BJ (cell line): ENCODE results near the gene YPEL5. TPM values are rescaled to one million over a fixed set of nuclear protein-coding genes. Genes with fewer than 3 reads are reported as not detected.

ENCODE experiments used
- CTCF ChIA-PET: fragments of 350-600 bp; formaldehyde crosslinking; extraction: SDS; loops from one replicate; lab custom pipeline; 2021; ENCODE audit warnings: antibody characterized with exemption, inconsistent platforms; lab: Yijun Ruan, JAX
- POLR2A ChIA-PET: fragments of 300-600 bp; sonication (Branson Sonifier 250); formaldehyde crosslinking; extraction: SDS; loops from one replicate; lab custom pipeline; 2021; ENCODE audit warnings: antibody characterized with exemption; lab: Charles Lee
- DNase-seq: peaks from one replicate; pipeline ENCODE4 v3.0.0-alpha.2; 2011; ENCODE audit warnings: low read depth
- H3K27me3 ChIP-seq: 2 replicates; pipeline ENCODE4 v1.6.0; 2011; ENCODE audit warnings: low read length; ENCODE audit not compliant: control insufficient read depth, insufficient read depth
- H3K36me3 ChIP-seq: 2 replicates; pipeline ENCODE4 v1.5.1; 2011; ENCODE audit warnings: low read length; ENCODE audit not compliant: control insufficient read depth, insufficient read depth
- H3K4me3 ChIP-seq: 2 replicates; pipeline ENCODE4 v1.5.1; 2011; ENCODE audit warnings: low read depth, mild to moderate bottlenecking, control low read depth, low read length
- polyA plus RNA-seq: library from polyadenylated mRNA; depleted of rRNA; stranded (reverse); fragments of >200 nt; gene quantifications from 2 replicates; pipeline ENCODE4 v1.2.3, GENCODE V29; 2011
- TF ChIP-seq, protein P1 (sequence below): IDR thresholded peaks from 2 replicates; pipeline ENCODE4 v1.5.1; 2011; ENCODE audit warnings: low read depth, mild to moderate bottlenecking, control low read depth, inconsistent platforms, low read length, moderate library complexity; ENCODE audit not compliant: insufficient read depth

The YPEL5 gene
- polyA plus RNA-seq, 1 experiment: 141 TPM

DNA sequence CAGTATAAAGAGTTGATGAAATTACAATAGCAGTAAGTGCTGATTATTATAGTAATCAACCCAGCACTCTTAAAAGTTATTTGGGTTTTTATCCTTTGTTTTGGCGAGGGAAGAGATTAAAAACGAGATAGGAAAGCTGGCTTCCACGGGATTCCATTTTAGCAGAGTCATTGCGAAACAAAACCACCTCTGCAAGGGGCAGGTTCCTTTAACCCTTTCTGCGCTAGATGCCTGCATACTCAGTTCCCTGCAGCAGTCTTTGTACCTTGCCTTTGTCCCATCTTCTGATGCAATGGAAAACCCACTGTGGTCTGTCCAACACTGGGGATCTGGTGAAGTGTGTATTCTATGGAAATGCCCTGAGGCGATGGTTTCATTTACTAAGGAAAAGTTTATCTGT lies 2.7 kb downstream of the YPEL5 start:
- ChIA-PET CTCF (interaction anchor here (0.7 to 7.3 kb wide), 2 partner anchors 15 to 47 kb away, joined by 3 to 46 read pairs; no protein-coding TSS in a partner anchor), POLR2A (no interaction called here)
- Histone ChIP-seq H3K4me3 (no peak overlapping the region), H3K36me3 (no peaks in the 10 kb centered on the region; the same call in 1 of the 2 replicates), H3K27me3 (no peaks in the 10 kb centered on the region)
- TF ChIP-seq, protein P1, sequence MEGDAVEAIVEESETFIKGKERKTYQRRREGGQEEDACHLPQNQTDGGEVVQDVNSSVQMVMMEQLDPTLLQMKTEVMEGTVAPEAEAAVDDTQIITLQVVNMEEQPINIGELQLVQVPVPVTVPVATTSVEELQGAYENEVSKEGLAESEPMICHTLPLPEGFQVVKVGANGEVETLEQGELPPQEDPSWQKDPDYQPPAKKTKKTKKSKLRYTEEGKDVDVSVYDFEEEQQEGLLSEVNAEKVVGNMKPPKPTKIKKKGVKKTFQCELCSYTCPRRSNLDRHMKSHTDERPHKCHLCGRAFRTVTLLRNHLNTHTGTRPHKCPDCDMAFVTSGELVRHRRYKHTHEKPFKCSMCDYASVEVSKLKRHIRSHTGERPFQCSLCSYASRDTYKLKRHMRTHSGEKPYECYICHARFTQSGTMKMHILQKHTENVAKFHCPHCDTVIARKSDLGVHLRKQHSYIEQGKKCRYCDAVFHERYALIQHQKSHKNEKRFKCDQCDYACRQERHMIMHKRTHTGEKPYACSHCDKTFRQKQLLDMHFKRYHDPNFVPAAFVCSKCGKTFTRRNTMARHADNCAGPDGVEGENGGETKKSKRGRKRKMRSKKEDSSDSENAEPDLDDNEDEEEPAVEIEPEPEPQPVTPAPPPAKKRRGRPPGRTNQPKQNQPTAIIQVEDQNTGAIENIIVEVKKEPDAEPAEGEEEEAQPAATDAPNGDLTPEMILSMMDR: no peak
- DNase-seq: no peak

DNA sequence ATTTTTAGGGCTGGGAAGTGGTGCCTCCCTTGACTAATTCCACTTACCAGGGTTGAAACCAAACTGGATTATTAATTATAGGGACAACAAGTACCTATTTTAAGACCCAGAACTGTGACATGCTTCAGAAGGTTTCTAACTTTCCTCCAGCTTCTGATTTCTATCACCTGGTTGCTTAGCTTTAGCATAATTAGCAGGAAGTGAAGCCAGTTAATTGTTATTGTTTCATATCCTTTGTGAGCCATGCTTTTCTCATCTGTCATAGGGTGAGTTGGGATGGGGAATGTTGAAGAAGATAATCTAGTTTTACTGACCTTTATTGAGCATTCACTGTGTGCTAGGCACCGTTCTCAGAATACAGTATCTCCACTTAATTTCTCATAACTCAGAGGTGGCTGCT lies 3.2 kb downstream of the YPEL5 start:
- no peaks in the 10 kb centered on the region; the same call in 1 of the 2 replicates for H3K36me3 ChIP-seq
- TF ChIP-seq, protein P1: no peak
- H3K27me3 ChIP-seq: no peaks in the 10 kb centered on the region
- POLR2A ChIA-PET: no interaction called here
- H3K4me3 ChIP-seq: no peak overlapping the region
- CTCF ChIA-PET: interaction anchor here (0.7 to 7.3 kb wide), 4 partner anchors 14 to 1156 kb away, joined by 3 to 46 read pairs (median 6); no protein-coding TSS in a partner anchor
- DNase-seq: no peak

DNA sequence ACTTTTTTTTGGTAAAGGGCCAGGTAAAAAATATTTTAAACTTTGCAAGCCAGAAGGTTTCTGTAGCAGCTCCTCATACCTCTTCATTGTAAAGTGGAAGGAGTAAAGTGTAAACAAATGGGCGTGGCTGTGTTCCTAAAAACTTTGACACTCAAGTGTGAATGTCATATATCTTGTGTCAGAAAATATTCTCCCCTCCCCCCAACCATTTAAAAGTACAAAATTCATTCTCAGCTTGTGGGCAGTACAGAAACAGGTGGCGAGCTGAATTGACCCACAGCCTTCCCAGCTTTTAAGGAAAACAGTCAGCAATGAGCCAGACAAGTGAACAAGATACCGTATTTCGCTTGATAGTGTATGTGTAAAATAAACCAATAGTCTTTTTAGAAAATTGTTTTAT lies 4.0 kb downstream of the YPEL5 start:
- ChIA-PET CTCF (interaction anchor here (0.7 to 7.3 kb wide), 4 partner anchors 13 to 1155 kb away, joined by 3 to 46 read pairs (median 6); no protein-coding TSS in a partner anchor), POLR2A (no interaction called here)
- Histone ChIP-seq H3K4me3 (no peak overlapping the region), H3K27me3 (no peaks in the 10 kb centered on the region), H3K36me3 (no peaks in the 10 kb centered on the region; the same call in 1 of the 2 replicates)
- no peak for DNase-seq
- TF ChIP-seq, protein P1: no peak

DNA sequence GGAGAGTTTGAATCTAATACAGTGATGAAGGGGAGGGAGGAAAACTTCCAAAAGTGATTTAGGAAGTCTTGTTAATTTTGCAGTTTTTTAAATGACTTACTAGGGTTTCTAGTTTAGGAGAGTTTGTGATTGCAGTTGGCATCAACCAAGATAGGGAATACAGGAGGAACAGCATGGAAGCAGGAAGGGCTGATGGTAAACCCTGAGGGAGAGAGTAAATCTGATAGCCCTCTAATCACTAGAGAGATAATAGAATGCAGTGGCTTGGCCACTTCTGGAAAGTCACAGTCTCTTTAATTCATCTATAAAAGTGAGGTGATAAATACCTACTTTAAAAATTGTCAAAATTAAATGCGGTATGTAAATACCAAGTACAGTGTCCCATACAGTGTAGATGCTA lies 5.6 kb downstream of the YPEL5 start:
- Histone ChIP-seq H3K4me3 (no peak overlapping the region), H3K36me3 (peaks cover 3% of the 10 kb centered on the region), H3K27me3 (no peaks in the 10 kb centered on the region)
- ChIA-PET CTCF (interaction anchor here (7.3 kb wide), 1 partner anchor 12 kb away, joined by 46 read pairs; no protein-coding TSS in a partner anchor), POLR2A (interaction anchor here (0.6 kb wide), 1 partner anchor 171 kb away, joined by 9 read pairs; no protein-coding TSS in a partner anchor)
- TF ChIP-seq, protein P1: no peak
- no peak for DNase-seq

DNA sequence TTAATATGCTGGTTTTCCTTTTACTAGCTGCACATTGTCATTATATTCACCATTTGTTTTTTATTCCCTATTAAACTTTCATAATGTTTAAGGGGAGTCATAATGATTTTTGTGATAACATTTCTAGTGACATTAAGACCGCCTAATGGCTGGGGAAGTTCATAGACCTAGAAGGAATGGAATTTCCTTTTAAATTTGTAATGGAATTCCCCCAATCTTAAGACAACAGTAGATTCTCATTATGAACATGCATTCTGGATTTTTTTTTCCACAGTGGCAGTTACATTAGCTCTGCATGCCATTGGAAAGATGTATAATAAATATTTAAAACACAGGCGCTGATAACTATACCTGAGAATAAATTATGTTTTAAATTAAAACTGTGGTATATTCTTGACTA lies 8.4 kb downstream of the YPEL5 start:
- TF ChIP-seq, protein P1: no peak
- no peak for DNase-seq
- ChIA-PET CTCF (interaction anchor here (0.6 to 3.0 kb wide), 3 partner anchors 10 to 557 kb away, joined by 3 to 29 read pairs (median 3); no protein-coding TSS in a partner anchor), POLR2A (no interaction called here)
- H3K27me3 ChIP-seq: no peaks in the 10 kb centered on the region
- peaks cover 9% of the 10 kb centered on the region for H3K36me3 ChIP-seq
- H3K4me3 ChIP-seq: no peak overlapping the region
